Measurements from ENCODE around the gene POLR3H. TPM values are rescaled to one million over a fixed set of nuclear protein-coding genes. Genes with fewer than 3 reads are reported as not detected.
"Not testable (repeated sequence)": the region's sequence is repeated elsewhere in the genome, so short reads cannot be mapped to it uniquely, and the experiment has no call there.

The POLR3H gene
- polyA plus RNA-seq, 3 donors, result 26.9 to 34.1 (median 30.4) TPM

DNA sequence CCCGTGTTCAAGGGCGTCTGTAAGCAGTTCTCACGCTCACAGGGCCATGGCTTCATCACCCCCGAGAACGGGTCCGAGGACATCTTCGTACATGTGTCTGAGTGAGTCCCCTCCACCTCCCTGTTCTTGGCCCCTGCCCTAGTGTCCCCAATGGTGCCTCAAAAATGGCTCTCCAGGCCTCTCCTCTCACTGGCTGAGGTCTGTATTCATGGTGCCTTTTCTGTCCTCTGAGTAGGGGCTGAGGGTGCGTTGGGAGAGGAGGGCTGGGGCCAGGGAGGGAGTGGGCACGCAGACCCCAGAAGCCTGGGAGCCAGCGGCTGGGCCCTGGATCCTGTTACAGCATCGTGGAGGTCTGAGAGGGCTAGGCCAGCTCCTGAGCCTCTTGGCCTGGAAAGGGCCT is 29.4 kb upstream of the POLR3H start:
- DNase-seq (ENCODE audit: extremely low read depth in 1 of 11, low read depth in 9 of 11, low spot score in 4 of 11), result no peak

DNA sequence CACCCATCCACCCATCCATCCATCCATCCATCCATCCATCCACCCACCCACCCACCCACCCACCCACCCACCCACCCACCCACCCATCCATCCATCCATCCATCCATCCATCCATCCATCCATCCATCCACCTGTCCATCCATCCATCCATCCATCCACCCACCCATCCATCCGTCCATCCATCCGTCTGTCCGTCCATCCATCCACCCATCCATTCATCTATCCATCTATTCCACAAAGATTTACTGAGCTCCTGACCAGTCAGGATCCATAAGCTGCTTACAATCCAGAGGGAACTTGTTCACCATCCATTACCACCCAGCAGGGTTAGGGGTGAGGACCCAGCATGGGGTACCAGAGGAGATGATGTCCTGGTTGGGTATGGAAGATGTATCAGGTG is 28.0 kb upstream of the POLR3H start:
- not testable (repeated sequence) for DNase-seq (ENCODE audit: extremely low read depth in 1 of 11, low read depth in 9 of 11, low spot score in 4 of 11)

DNA sequence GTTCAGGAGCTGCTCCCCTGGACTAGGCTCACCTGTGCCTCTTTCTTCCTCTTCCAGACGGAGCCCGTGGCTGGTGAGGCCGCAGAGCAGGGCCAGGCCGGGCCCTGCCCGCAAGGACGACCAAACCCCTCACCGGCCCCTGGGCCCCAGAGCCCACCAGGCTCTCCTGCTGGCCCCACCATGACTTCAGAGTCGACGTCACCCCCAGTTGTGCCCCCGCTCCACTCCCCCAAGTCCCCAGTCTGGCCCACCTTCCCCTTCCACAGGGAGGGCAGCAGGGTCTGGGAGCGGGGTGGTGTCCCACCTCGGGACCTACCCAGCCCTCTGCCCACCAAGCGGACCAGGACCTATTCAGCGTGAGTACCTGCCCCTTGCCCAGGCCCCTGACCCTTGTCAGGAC is 27.5 kb upstream of the POLR3H start:
- no peak for DNase-seq (ENCODE audit: extremely low read depth in 1 of 11, low read depth in 9 of 11, low spot score in 4 of 11)

DNA sequence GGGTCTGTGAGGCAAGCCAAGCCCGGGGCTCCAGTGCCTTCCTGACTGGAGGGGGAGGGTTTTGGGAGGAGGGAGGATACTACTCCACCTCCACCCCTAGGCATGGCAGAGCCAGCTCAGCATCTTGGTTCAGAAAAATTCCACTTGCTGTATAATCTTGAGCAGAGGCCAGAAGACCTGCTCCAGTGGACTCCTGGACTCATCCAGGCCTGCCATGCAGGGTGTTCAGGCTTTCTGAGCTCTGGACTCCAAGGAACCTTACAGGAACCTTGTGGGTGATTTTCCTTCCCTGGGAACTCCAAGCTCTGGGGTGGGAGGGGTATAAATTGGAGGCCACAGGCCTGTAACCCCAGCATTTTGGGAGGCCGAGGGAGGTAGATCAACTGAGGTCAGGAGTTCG is 26.0 kb upstream of the POLR3H start:
- DNase-seq (ENCODE audit: extremely low read depth in 1 of 11, low read depth in 9 of 11, low spot score in 4 of 11), result no peak

DNA sequence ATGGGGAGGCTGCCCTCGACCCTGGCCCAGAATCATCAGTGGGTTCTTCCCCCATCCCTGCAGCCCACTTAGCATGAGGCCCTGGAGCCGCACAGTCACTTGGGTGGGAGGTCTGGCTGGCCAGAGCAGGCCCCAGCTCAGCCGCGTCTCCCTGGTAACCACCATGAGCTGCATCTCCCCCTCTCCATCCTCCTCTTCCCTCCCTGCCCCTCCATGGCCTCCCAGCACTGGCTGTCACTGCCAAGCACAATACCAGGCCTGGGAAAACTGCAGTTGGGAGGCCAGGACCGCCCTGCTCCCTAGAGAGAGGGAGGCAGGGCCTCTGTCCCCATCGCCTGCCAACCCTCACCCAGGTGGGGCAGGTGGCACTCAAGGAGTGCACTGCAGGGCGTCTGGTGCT is 24.5 kb upstream of the POLR3H start:
- DNase-seq (ENCODE audit: extremely low read depth in 1 of 11, low read depth in 9 of 11, low spot score in 4 of 11), result no peak

DNA sequence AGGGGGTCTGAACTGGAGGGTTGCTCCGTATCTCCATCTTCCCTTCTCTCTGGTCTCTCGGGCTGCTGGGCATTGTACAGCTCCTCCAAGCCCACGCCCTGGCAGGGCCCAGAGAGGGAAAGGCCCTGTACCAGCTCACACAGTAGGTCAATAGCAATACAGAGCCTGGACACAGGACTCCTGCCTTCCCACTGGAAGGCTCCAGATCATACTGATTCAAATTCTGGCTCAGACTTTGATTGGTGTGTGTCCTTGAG is 23.2 kb upstream of the POLR3H start:
- no peak for DNase-seq (ENCODE audit: extremely low read depth in 1 of 11, low read depth in 9 of 11, low spot score in 4 of 11)

DNA sequence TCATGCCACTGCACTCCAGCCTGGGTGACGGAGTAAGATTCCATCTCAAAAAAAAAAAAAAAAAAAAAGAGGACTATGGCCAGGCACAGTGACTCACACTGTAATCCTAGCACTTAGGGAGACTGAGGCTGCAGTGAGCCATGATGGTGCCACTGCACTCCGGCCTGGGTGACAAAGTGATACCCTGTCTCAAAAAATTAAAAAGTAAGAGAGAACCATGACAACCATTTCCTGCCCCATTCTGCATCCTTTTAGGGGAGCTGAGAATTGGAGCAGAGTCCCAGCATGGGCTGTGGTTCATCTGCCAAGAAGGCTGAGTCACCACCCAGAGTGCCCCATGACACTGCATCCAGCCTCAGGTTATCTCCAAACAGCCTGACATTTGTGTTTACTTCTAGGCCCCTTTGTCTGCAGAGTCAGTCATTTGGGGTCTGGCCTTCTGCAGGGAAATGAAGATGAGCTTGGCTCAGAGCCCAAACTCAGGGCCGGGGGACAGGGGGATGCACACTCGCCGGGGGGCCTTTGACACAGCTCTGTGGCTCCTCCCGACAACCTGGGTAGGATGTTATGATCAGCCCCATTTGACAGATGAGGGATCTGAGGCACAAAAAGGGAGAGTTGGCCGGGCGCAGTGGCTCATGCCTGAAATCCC is 21.3 kb upstream of the POLR3H start:
- DNase-seq (ENCODE audit: extremely low read depth in 1 of 11, low read depth in 9 of 11, low spot score in 4 of 11), result no peak

DNA sequence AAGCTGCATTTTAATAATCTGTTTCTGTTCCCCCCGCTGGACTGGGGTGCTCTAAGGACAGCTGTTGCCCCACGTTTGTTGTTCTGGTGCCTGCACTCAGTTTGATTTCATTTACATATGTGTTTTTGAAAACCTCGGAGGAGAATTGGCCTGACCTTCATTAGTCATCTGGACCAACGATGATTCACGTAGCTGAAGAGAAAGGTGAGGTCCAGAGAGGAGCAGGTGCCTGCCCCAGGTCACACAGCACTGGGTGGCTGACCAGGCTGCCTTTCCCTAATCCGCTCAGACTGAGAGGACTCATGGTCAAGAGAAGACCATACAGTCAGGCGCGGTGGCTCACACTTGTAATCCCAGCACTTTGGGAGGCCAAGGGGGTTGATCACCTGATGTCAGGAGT is 20.3 kb upstream of the POLR3H start:
- no peak for DNase-seq (ENCODE audit: extremely low read depth in 1 of 11, low read depth in 9 of 11, low spot score in 4 of 11)

DNA sequence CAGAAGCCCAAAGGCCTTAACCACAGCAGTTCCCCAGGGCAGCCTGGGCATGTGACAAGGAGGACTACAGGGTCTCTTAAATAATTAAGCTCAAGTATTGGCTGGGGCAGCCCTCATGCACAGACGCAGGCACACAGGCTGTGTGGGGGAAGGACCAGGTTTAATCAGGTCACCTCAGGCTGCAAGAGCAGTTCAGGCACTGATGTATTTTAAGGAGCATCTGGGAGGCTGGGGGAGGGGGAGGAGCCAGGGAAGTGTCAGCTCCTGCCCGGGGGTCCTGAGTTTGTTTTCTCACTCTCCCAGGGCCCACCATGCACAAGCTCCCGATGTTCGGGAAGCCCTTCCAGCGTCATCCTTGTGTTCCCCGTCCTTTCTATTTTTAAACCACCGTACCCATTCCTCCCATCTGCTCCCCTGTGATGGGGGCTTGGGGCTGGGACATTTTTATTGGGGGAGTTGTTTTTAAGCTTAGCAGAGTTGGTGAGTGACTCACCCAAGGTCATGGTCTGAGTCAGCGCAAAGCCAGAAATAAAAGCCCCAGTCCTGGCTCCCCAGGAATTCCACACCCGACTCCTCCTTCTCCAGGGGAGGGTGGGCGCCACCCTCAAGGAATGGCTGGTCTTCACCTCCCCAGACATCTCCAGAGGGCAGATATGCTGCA is 18.9 kb upstream of the POLR3H start:
- DNase-seq (ENCODE audit: extremely low read depth in 1 of 11, low read depth in 9 of 11, low spot score in 4 of 11), result no peak

DNA sequence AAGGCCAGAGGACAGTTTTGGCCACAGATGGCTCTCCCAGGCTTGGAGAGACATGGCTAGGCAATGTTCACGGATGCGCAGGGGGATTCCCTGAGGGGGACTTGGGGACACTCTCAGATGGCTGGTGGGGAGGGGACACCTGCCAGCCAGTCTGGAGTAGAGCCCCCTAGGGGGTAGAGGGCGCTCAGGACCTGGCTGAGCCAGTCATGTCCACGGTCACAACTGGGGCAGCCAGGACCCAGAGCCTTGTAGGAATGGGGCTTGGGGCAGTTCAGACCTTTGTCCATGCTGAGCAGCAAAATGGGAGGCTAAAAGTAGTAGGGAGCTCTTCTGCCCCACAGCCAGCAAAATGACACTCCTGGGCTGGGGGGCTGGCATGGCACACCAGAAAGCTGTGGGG is 18.2 kb upstream of the POLR3H start:
- DNase-seq (ENCODE audit: extremely low read depth in 1 of 11, low read depth in 9 of 11, low spot score in 4 of 11), result no peak

DNA sequence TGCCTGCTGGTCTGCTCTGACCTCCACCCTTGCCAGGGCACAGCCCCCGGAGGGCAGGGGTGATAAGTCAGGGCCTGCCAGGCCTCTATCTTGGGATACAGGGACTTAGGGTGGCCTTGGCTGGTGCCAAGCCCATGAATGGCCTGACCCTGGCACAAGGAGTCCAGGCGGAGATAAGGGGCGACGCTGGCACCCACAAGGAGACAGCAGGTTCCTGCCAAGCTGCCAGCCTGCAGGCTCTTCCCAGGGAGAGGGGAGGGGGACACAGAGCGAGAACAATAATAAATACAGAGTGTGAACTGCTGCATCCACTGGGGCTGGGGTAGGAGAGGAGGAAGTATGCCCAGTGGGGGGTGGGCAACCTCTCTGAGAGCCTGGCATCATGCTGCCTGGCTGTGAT is 17.5 kb upstream of the POLR3H start:
- DNase-seq (ENCODE audit: extremely low read depth in 1 of 11, low read depth in 9 of 11, low spot score in 4 of 11), result no peak

DNA sequence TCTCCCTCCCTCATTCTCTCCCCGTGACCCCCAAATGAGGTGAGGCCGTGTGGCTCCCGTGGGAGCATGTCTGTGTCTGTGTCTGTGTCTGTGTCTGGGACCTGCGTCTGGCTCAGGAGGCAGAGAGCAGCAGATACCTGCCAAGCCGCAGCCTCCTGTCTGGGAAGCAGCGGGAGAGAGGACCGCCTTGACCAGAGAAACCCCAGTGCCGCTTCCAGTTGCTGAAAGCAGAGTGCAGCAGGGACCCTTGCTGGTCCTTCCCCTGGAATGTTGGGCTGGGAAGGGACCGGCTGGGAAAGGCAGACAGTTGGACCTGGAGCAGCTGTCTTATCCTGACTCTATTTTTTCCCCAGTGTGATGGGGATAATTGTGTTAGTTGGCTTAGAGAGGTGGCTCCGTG is 17.1 kb upstream of the POLR3H start:
- DNase-seq (ENCODE audit: extremely low read depth in 1 of 11, low read depth in 9 of 11, low spot score in 4 of 11), result no peak

DNA sequence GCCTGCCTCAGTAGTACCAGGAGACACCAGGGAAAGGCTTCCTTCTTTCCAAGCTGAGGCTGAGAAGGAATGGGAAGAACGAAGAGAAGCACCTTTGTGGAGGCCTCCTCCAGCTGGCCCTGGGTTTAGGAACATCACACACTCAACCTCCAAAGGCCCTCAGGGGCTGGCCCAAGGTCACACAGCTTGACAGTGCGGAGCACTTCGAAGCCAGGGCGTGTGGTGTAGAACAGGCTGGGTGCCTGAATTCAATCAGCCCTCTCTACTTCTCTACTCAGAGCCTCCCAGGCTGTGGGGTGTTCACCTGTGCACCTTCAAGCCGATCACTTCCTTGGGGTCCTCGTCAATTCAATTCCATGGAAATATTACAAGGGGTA is 15.8 kb upstream of the POLR3H start:
- DNase-seq (ENCODE audit: extremely low read depth in 1 of 11, low read depth in 9 of 11, low spot score in 4 of 11), result no peak

DNA sequence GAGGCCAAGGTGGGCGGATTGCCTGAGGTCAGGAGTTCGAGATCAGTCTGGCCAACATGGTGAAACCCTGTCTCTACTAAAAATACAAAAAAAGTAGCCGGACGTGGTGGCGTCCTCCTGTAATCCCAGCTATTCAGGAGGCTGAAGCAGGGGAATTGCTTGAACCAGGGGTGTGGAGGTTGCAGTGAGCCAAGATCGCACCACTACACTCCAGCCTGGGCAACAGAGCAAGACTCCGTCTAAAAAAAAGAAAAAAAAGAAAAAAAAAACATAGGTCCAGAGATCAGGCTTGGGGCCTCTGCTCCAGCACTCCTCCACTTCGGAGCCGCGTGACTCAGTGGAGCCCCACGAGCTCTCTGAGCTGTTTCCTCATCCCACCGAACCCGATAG is 14.0 kb upstream of the POLR3H start:
- not testable (repeated sequence) for DNase-seq (ENCODE audit: extremely low read depth in 1 of 11, low read depth in 9 of 11, low spot score in 4 of 11)

DNA sequence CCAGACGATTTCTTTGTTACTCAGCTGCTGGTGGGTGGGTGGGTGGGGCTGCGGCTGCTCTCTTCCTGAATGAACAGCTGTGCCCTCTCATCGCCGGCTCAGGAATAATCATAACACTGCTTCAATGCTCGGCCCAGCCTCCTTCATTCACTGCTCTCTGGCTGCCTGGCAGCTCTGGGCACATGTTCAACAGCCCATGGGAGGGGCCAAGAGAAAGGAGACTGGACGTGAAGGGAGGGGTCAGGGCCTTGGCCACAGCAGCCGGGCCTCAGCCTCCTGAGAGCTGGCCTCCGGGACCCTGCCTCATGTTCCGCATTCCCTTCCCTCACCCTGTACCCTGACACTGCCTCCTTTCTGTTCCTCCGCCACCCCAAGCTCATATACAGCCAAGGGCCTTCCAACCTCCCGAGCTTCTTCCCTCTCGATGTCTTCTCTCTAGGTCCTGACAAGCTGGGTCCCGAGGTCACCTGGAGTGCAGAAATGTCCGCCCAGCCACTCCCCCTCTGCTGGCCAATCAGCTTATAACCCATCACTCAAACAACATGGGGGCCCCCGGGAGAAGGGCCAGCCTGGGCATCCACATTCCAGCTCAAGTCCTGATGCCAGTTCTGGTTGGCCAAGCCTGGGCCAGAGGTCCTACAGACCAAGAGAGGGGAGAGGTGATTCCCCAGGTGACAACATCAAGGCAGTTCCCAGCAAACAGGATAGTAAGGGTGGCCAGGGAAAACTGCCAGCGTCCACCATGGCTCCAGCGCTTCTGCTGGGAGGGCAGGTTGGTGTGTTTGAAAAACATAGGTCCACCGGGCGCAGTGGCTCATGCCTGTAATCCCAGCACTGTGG is 13.4 kb upstream of the POLR3H start:
- DNase-seq (ENCODE audit: extremely low read depth in 1 of 11, low read depth in 9 of 11, low spot score in 4 of 11), result peak in 5 of 11 donors; percentile 71 to 84 (median 73)

DNA sequence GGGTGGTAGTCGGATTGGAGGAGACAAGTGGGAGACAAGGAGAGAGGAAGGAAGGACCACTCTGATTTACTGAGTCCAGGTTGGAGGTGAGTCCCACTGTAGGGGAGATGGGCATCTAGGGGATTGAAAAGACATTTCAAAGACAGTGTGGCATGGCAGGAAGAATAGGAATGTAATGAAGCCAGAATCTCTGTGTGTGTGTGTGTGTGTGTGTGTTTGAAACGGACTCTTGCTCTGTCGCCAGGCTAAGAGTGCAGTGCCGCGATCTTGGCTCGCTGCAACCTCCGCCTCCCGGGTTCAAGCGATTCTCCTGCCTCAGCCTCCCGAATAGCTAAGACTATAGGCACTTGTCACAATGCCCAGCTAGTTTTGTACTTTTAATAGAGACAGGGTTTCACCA is 12.3 kb upstream of the POLR3H start:
- no peak for DNase-seq (ENCODE audit: extremely low read depth in 1 of 11, low read depth in 9 of 11, low spot score in 4 of 11)

DNA sequence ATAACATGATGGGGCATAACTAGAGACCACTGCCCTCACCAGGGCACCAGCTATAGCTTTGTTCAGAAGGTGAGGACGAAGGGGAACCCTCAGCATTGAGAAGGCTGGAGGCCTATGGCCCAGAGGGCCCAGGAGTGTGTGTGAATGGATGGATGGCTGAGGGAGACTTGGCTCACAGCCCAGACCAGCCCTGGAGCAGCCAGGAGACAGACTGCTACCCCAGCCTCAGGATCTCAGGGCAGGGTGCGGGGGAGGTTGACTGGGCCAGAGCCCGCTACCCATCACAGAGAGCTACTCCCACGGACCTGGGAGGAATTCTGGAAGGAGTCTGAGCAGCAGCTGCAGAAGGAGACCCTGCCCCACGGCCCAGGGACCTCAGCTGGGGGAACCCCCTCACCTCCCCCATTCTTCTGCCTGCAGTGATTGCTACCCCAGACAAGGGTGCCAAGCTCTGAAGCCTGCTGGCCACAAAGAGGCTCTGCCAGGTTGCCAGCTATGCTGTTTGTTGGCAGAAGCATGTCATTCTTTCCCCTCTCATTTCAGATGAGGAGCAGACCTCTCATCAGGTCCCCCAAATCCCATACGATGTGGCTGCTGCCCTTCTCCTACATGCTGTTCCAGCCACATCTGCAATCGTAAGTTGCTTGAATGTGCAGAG is 11.2 kb upstream of the POLR3H start:
- peak in 3 of 11 donors; percentile 43 to 64 (median 59) for DNase-seq (ENCODE audit: extremely low read depth in 1 of 11, low read depth in 9 of 11, low spot score in 4 of 11)

DNA sequence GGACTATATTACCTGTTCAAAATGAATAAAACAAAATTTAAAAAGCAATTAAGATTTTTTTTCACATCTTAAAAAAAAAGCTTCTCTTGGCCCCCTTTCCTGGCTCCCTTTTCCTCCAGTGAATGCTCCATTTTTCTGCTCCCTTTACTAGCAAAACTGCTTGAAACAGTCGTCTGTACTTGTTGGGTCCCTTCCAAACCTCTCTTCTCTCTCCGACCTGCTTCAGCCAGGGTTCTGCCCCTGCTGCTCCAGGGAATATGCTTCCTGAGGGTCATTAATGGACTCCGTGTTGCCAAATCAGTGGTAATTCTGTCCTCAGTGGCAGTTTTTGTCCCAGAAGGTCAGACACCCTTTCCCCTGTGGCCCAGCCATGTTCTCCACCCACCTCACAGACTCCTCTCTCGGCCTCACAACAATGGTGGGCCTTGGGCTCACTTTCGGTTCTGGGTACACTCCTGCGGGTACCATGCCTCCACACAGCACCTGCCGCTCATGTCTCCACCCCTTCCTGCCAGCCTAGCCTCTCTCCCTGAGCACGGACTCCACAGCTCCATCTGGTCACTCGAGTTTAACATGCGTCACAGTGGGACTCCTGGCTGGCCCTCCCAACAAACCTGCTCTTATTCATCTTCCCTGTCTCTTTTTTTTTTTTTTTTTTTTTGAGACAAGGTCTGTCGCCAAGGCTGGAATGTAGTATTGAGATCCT is 7.8 kb upstream of the POLR3H start:
- no peak for DNase-seq (ENCODE audit: extremely low read depth in 1 of 11, low read depth in 9 of 11, low spot score in 4 of 11)

DNA sequence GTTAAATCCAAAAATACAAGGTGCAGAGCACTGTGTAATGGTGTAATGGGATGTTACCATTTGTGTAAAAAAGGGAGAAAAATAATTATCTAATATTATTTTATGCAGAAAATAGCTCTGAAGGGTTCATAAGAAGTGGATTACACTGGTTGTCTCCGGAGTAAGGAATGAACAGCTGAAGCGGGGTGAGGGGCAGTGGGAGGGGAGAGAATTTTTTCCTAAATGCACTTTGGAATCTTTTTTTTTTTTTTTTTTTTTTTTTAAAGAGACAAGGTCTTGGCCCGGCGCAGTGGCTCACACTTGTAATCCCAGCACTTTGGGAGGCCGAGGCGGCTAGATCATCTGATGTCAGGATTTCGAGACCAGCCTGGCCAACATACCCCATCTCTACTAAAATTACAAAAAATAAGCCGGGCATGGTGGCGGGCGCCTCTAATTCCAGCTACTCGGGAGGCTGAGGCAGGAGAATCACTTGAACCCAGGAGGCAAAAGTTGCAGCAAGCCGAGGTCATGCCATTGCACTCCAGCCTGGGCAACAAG is 6.8 kb upstream of the POLR3H start:
- DNase-seq (ENCODE audit: extremely low read depth in 1 of 11, low read depth in 9 of 11, low spot score in 4 of 11), result no peak

Data from renal cortex interstitium (tissue), 11 donors.